HCT116 (cell line): ENCODE measurements around the gene NLRP1.

ENCODE experiments used
- ELF1 ChIP-seq: IDR thresholded peaks from 2 replicates; pipeline ENCODE4 v1.6.1; 2012; ENCODE audit warnings: low read depth, borderline replicate concordance
- EZH2phosphoT487 ChIP-seq: fragments of 200-600 bp; IDR thresholded peaks from 2 replicates; pipeline ENCODE4 v1.6.1; 2018; ENCODE audit warnings: antibody characterized with exemption, borderline replicate concordance
- JUND ChIP-seq: IDR thresholded peaks from 2 replicates; pipeline ENCODE4 v1.6.1; 2012
- POLR2A ChIP-seq: IDR thresholded peaks from 2 replicates; pipeline ENCODE4 v1.7.0; 2011; ENCODE audit warnings: borderline replicate concordance; ENCODE audit not compliant: insufficient read depth, insufficient read length; ENCODE audit errors: extremely low read depth
- YY1 ChIP-seq: IDR thresholded peaks from 2 replicates; pipeline ENCODE4 v1.6.1; 2011; ENCODE audit warnings: low read length, low read depth, moderate library complexity, mild to moderate bottlenecking; ENCODE audit not compliant: insufficient replicate concordance; ENCODE audit errors: extremely low read depth
- TF ChIP-seq, protein P1 (sequence below), 3 experiments: fragments of 200-600 bp in 1 of 3; sonication (generic) in 1 of 3; IDR thresholded peaks in 2 of 3; conservative IDR thresholded peaks in 1 of 3; 2 replicates each; pipeline ENCODE4 v1.5.1; 2012 to 2017; ENCODE audit warnings: low read depth in 2 of 3, low read length in 2 of 3, antibody characterized with exemption in 1 of 3, borderline replicate concordance in 1 of 3, control low read depth in 1 of 3, mild to moderate bottlenecking in 1 of 3, mixed read lengths in 1 of 3, mixed run types in 1 of 3, moderate library complexity in 1 of 3; ENCODE audit not compliant: insufficient read depth in 1 of 3
- TF ChIP-seq, protein P2 (sequence below): IDR thresholded peaks from 2 replicates; pipeline ENCODE4 v1.6.1; 2012; ENCODE audit warnings: low read depth
- TF ChIP-seq, protein P3 (sequence below): IDR thresholded peaks from 2 replicates; pipeline ENCODE4 v1.6.1; 2012

DNA sequence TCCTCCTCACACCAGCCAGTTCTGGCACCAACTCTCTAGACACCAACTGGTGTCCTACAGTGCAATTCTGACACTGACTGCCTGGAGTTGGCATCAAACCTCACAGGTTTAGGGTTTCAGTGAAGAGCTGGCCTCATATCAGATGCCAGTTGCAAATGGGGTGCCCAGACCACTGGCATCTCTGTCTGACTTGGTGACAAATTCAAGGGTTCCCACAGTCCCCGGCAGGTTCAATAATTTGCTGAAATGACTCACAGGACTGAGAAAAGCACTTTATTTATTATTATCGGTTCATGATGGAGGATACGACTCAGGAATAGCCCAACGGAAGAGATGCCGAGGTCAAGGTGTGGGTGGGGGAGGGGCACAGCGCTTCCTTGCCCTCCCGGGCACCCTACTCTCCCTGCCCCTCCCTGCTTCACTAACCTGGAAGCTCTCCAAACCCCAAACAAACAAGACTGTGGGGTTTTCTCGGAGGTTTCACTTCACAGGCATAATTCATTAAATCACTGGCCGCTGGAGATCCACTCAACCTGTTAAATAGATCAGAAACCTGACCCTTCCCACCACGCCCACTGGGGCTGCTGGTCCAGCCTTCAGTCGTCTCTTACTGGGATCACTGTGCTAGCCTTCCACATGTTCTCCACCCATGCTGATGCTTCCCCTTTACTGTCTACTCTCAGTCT lies 1.7 kb upstream of the NLRP1 start:
- no peak for TF ChIP-seq POLR2A
- no peak for TF ChIP-seq ELF1
- TF ChIP-seq, protein P1, sequence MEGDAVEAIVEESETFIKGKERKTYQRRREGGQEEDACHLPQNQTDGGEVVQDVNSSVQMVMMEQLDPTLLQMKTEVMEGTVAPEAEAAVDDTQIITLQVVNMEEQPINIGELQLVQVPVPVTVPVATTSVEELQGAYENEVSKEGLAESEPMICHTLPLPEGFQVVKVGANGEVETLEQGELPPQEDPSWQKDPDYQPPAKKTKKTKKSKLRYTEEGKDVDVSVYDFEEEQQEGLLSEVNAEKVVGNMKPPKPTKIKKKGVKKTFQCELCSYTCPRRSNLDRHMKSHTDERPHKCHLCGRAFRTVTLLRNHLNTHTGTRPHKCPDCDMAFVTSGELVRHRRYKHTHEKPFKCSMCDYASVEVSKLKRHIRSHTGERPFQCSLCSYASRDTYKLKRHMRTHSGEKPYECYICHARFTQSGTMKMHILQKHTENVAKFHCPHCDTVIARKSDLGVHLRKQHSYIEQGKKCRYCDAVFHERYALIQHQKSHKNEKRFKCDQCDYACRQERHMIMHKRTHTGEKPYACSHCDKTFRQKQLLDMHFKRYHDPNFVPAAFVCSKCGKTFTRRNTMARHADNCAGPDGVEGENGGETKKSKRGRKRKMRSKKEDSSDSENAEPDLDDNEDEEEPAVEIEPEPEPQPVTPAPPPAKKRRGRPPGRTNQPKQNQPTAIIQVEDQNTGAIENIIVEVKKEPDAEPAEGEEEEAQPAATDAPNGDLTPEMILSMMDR (IDR thresholded peaks at IDR 0.05 in 2 of 3, conservative IDR thresholded peaks at IDR 0.05 in 1 of 3; ENCODE audit: borderline replicate concordance in 1 of 3, insufficient read depth in 1 of 3, low read depth in 2 of 3, low read length in 2 of 3): no peak
- TF ChIP-seq, protein P2, sequence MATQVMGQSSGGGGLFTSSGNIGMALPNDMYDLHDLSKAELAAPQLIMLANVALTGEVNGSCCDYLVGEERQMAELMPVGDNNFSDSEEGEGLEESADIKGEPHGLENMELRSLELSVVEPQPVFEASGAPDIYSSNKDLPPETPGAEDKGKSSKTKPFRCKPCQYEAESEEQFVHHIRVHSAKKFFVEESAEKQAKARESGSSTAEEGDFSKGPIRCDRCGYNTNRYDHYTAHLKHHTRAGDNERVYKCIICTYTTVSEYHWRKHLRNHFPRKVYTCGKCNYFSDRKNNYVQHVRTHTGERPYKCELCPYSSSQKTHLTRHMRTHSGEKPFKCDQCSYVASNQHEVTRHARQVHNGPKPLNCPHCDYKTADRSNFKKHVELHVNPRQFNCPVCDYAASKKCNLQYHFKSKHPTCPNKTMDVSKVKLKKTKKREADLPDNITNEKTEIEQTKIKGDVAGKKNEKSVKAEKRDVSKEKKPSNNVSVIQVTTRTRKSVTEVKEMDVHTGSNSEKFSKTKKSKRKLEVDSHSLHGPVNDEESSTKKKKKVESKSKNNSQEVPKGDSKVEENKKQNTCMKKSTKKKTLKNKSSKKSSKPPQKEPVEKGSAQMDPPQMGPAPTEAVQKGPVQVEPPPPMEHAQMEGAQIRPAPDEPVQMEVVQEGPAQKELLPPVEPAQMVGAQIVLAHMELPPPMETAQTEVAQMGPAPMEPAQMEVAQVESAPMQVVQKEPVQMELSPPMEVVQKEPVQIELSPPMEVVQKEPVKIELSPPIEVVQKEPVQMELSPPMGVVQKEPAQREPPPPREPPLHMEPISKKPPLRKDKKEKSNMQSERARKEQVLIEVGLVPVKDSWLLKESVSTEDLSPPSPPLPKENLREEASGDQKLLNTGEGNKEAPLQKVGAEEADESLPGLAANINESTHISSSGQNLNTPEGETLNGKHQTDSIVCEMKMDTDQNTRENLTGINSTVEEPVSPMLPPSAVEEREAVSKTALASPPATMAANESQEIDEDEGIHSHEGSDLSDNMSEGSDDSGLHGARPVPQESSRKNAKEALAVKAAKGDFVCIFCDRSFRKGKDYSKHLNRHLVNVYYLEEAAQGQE: no peak
- no peak for TF ChIP-seq JUND
- TF ChIP-seq, protein P3, sequence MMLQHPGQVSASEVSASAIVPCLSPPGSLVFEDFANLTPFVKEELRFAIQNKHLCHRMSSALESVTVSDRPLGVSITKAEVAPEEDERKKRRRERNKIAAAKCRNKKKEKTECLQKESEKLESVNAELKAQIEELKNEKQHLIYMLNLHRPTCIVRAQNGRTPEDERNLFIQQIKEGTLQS: no peak
- TF ChIP-seq YY1: no peak
- TF ChIP-seq EZH2phosphoT487: no peak
